NCI-H748 (cell line): ENCODE results near the gene BCL7B.
"Not testable (repeated sequence)": the region's sequence is repeated elsewhere in the genome, so short reads cannot be mapped to it uniquely, and the experiment has no call there.

ENCODE experiments used
- DNase-seq: peaks from one replicate; lab custom pipeline; 2025; ENCODE audit not compliant: unreplicated experiment; lab: John Stamatoyannopoulos, UW

Gene BCL7B

DNA sequence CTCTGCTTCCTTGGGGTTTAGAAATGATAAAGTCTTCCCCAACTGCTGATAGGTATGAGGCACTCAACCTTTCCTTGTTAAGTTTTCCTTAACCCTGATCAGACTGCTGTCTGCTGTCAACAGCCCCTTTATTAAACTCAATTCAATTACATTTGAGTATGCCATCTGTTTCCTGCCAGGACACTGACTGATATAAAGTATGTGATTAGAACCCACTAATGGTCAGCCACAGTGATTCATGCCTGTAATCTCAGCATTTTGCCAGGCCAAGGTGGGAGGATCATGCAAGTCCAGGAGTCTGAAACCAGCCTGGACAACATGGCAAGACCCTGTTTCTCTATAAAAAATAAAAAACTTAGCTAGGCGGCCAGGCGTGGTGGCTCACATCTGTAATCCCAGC is 53.5 kb downstream of the BCL7B start:
- DNase-seq: no peak

DNA sequence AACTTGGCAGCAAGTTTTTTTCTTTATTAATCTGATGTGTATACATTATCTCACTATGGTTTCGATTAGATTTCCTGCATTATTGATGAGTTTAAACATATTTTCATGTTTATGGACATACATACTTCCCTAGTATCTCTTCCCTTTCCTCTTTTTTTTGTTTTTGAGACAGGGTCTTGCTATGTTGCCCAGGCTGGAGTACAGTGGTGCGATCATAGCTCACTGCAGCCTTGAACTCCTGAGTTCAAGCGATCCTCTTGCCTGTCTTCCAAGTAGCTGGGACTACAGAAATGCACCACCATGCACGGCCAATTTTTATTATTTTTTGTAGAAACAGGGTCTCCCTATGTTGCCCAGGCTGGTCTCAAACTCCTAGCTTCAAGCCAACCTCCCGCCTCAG is 54.3 kb downstream of the BCL7B start:
- DNase-seq: no peak

DNA sequence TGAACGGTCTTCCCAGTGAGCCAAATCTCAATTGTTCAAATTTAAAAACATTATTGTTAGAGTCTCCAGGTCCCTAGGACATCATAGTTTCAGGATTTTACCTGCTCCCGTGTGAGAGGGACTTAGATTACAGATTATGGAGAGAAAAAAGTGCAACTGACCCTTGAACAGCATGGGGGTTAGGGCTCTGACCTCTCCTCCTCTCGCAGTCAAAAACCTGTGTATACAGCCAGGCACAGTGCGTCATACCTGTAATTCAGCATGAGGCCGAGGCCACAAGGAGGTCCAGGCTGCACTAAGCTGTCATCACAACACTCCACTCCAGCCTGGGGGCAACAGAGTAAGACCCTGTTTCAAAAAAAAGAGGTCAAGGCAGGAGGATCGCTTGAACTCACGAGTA is 60.9 kb downstream of the BCL7B start:
- DNase-seq: no peak

DNA sequence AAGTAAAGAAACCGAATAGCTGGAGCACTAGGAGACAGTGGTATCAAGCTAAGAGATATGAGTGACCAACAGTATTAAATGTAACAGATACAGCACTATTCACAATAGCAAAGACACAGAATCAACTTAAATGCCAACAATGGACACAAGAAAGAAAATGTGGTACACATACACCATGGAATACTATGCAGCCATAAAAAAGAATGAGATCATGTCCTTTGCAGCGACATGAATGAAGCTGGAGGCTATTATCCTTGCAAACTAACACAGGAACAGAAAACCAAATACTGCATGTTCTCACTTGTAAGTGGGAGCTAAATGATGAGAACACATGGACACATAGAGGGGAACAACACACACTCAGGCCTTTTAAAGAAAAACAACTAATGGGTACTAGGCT is 62.0 kb downstream of the BCL7B start:
- not testable (repeated sequence) for DNase-seq

DNA sequence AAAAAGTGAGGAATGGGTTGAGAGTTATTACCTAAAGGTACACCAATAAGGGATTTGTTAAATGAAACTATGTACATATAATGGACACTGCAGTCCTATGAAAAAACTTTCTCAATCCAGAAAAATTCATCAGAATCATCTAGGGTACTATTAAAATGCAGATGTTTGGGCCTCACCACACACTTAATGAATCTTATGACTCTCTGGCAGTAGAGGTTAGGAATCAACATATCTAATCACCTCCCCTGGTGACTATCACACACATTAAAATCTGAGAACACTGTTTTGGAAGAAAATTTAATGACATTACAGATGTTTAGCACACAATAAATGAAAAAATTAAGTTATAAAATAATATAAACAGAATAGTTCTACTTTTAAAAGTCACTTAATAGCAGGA is 67.5 kb downstream of the BCL7B start:
- DNase-seq: no peak

DNA sequence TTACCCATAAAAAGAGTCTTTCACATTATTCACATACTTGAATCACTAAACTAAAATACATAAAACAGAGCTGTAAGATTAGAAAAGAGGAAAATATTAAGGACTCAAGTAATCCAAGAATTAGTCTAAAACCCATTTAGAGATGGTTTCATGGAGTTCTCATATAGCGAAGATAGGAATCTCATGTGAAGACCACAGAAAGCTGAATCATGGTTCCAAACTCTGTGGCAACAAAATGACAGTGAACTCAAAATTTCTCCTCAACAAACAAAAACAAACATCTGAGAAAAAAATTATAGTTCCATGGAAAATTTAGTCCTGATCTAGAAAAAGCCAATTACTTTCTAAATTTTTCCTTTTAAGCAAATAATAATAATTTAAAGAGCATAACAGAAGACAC is 70.0 kb downstream of the BCL7B start:
- DNase-seq: no peak
